Measurements from ENCODE around the gene ZNF700. TPM values are rescaled to one million over a fixed set of nuclear protein-coding genes. Genes with fewer than 3 reads are reported as not detected.

Gene ZNF700
- total and polyA plus RNA-seq, 12 donors: 2.4 to 11.3 (median 4.4) TPM

DNA sequence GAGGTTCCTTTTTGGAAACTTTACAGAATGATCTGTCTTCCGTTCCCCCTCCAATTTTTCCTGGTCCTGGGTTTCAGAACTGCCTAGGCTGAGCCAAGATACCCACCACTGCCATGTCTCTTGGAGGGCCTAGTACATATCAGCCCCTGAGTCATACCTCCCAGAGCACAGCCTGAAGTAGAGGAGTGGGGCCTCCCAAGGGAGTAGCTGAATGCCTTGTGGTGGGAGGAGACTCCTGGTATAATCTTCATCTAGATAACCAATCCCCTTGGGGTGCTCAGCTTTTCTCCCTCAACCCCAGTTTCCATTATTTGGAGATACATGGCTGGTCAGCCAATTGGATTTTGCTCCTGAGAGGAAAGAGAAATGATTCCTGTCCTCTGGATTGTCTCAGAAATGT is 70.3 kb downstream of the ZNF700 start:
- ATAC-seq: no peak

More for the DNA sequence above, 70.3 kb downstream of the ZNF700 start:
- H3K4me1 ChIP-seq: peaks cover 0 to 4% (median 0%) of the 10 kb centered on the region in 9 donors
- H3K27me3 ChIP-seq: no peaks in the 10 kb centered on the region
- no peaks in the 10 kb centered on the region for H3K9me3 ChIP-seq
- peaks cover 0 to 4% (median 0%) of the 10 kb centered on the region in 9 donors for H3K36me3 ChIP-seq
- H3K27ac ChIP-seq: no peak overlapping the region
- no peak overlapping the region for H3K4me3 ChIP-seq
- 78 to 85% methylated on average over 1 of the region's 1 CpG for WGBS, 2 donors
- TF ChIP-seq, protein P1, sequence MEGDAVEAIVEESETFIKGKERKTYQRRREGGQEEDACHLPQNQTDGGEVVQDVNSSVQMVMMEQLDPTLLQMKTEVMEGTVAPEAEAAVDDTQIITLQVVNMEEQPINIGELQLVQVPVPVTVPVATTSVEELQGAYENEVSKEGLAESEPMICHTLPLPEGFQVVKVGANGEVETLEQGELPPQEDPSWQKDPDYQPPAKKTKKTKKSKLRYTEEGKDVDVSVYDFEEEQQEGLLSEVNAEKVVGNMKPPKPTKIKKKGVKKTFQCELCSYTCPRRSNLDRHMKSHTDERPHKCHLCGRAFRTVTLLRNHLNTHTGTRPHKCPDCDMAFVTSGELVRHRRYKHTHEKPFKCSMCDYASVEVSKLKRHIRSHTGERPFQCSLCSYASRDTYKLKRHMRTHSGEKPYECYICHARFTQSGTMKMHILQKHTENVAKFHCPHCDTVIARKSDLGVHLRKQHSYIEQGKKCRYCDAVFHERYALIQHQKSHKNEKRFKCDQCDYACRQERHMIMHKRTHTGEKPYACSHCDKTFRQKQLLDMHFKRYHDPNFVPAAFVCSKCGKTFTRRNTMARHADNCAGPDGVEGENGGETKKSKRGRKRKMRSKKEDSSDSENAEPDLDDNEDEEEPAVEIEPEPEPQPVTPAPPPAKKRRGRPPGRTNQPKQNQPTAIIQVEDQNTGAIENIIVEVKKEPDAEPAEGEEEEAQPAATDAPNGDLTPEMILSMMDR (IDR thresholded peaks at IDR 0.05): no peak
- no peak for DNase-seq
- intact Hi-C loops (cut with DNase I): loop anchor here in 1 of 10 donors (10.0 kb wide), 1 partner anchor 200 kb away; the partner anchor contains the start of gene ZNF491

Other genes starting within 250 kb of the ZNF700 start
- 1 to 10 TPM; 2.2 to 5.7 (median 3.3) TPM for gene ZNF823, start 186.2 kb upstream of the ZNF700 start, total RNA-seq
- gene ZNF823, start 186.2 kb upstream of the ZNF700 start, polyA plus RNA-seq: 1 to 10 TPM; 2.0 to 5.5 TPM
- gene ZNF441, start 158.1 kb upstream of the ZNF700 start, total RNA-seq: 1 to 10 TPM; 2.8 to 7.0 (median 5.2) TPM
- 1 to 10 TPM; 1.7 to 5.6 TPM for gene ZNF441, start 158.1 kb upstream of the ZNF700 start, polyA plus RNA-seq
- 1 to 10 TPM; 1.4 to 5.1 (median 2.6) TPM for gene ZNF491, start 126.6 kb upstream of the ZNF700 start, total RNA-seq
- gene ZNF491, start 126.6 kb upstream of the ZNF700 start, polyA plus RNA-seq: 1 to 10 TPM in 1 of 2 donors, under 1 TPM in 1; 0.67 to 4.0 TPM
- 1 to 10 TPM; 2.9 to 5.5 (median 4.3) TPM for gene ZNF440, start 110.8 kb upstream of the ZNF700 start, total RNA-seq
- 1 to 10 TPM; 1.6 to 9.5 TPM for gene ZNF440, start 110.8 kb upstream of the ZNF700 start, polyA plus RNA-seq
- gene ZNF439, start 76.4 kb upstream of the ZNF700 start, total RNA-seq: 1 to 10 TPM; 2.5 to 4.9 (median 3.9) TPM
- gene ZNF439, start 76.4 kb upstream of the ZNF700 start, polyA plus RNA-seq: 10 to 100 TPM in 1 of 2 donors, 1 to 10 TPM in 1; 2.6 to 15.4 TPM
- 1 to 10 TPM; 1.6 to 5.1 (median 4.3) TPM for gene ZNF69, start 37.3 kb upstream of the ZNF700 start, total RNA-seq
- gene ZNF69, start 37.3 kb upstream of the ZNF700 start, polyA plus RNA-seq: 1 to 10 TPM; 2.1 to 6.5 TPM
- gene ZNF763, start 39.9 kb downstream of the ZNF700 start, total RNA-seq: 1 to 10 TPM; 1.7 to 7.1 (median 4.8) TPM
- 10 to 100 TPM in 1 of 2 donors, under 1 TPM in 1; 0.87 to 11.0 TPM for gene ZNF763, start 39.9 kb downstream of the ZNF700 start, polyA plus RNA-seq
- gene ZNF433, start 110.6 kb downstream of the ZNF700 start, total RNA-seq: 1 to 10 TPM; 2.9 to 6.6 (median 4.1) TPM
- 1 to 10 TPM; 2.4 to 9.3 TPM for gene ZNF433, start 110.6 kb downstream of the ZNF700 start, polyA plus RNA-seq
- gene ZNF878, start 127.9 kb downstream of the ZNF700 start, total RNA-seq: under 1 TPM in 6 of 10 donors, not detected in 4; 0.21 to 0.48 (median 0.34) TPM
- gene ZNF878, start 127.9 kb downstream of the ZNF700 start, polyA plus RNA-seq: under 1 TPM; 0.13 to 0.51 TPM
- 10 to 100 TPM; 11.4 to 22.5 (median 17.8) TPM for gene ZNF844, start 139.6 kb downstream of the ZNF700 start, total RNA-seq
- 1 to 10 TPM; 2.3 to 6.1 TPM for gene ZNF844, start 139.6 kb downstream of the ZNF700 start, polyA plus RNA-seq
- gene ZNF20, start 215.2 kb downstream of the ZNF700 start, total RNA-seq: 1 to 10 TPM in 2 of 10 donors, under 1 TPM in 6, not detected in 2; 0.37 to 1.1 (median 0.95) TPM
- gene ZNF20, start 215.2 kb downstream of the ZNF700 start, polyA plus RNA-seq: 1 to 10 TPM in 1 of 2 donors, under 1 TPM in 1; 0.59 to 1.6 TPM
- 1 to 10 TPM; 3.1 to 8.8 (median 5.9) TPM for gene ZNF625, start 231.6 kb downstream of the ZNF700 start, total RNA-seq
- gene ZNF625, start 231.6 kb downstream of the ZNF700 start, polyA plus RNA-seq: 1 to 10 TPM in 1 of 2 donors, under 1 TPM in 1; 0.65 to 2.9 TPM
- 1 to 10 TPM; 3.3 to 7.1 (median 4.6) TPM for gene ZNF136, start 238.0 kb downstream of the ZNF700 start, total RNA-seq
- gene ZNF136, start 238.0 kb downstream of the ZNF700 start, polyA plus RNA-seq: 1 to 10 TPM; 2.0 to 4.8 TPM